ENCODE measurements around the gene GLDN. TPM values are rescaled to one million over a fixed set of nuclear protein-coding genes. Genes with fewer than 3 reads are reported as not detected.

Gene GLDN
- total and polyA plus RNA-seq, 2 experiments from 2014 or later: 0.32 to 1.2 TPM

GRCh38 chr15:51438526-51438925 is 97.1 kb downstream of the GLDN start (continued):
- TF ChIP-seq ZNF462 (CRISPR knock-in tag; IDR thresholded peaks at IDR 0.05) (no peak), CREB1 (CRISPR knock-in tag; IDR thresholded peaks at IDR 0.05; ENCODE audit: low read depth) (no peak), ETS1 (IDR thresholded peaks at IDR 0.05) (no peak)

- ATAC-seq (no peak), DNase-seq (ENCODE audit: low spot score) (no peak)
- Histone ChIP-seq H3K79me2 (replicated peaks; ENCODE audit: insufficient read depth) (no peaks in the 10 kb centered on the region), H3F3A (replicated peaks; ENCODE audit: low read depth) (no peaks in the 10 kb centered on the region), H2AFZ (no peak overlapping the region), H3K36me3 (ENCODE audit: insufficient read depth) (no peaks in the 10 kb centered on the region), H3K9me2 (ENCODE audit: insufficient read depth) (peaks cover 4% of the 10 kb centered on the region; the same call in 1 of the 2 replicates), H4K20me1 (replicated peaks; ENCODE audit: insufficient read depth) (no peaks in the 10 kb centered on the region), H3K4me3 (no peak overlapping the region), H3K27ac (ENCODE audit: low read depth) (no peak overlapping the region), H3K4me1 (ENCODE audit: insufficient read depth) (no peaks in the 10 kb centered on the region), H3K27me3 (ENCODE audit: insufficient read depth) (no peaks in the 10 kb centered on the region), H3K4me2 (no peak overlapping the region)
- H3K4me3 Mint-ChIP-seq: no peak overlapping the region
- H3K4me1 Mint-ChIP-seq: no peaks in the 10 kb centered on the region; the same call in 2 of the 3 replicates
- no peak overlapping the region for H3K27ac Mint-ChIP-seq
- H3K27me3 Mint-ChIP-seq (ENCODE audit: insufficient read depth, low read depth, poor library complexity): no peaks in the 10 kb centered on the region
- H3K9me3 Mint-ChIP-seq: no peaks in the 10 kb centered on the region
- no peaks in the 10 kb centered on the region for H3K36me3 Mint-ChIP-seq (ENCODE audit: low read depth)
- TF ChIP-seq CREB1 (CRISPR knock-in tag; IDR thresholded peaks at IDR 0.05; ENCODE audit: low read depth) (no peak), ETS1 (IDR thresholded peaks at IDR 0.05) (no peak), JUNB (IDR thresholded peaks at IDR 0.05; ENCODE audit: unreplicated experiment) (no peak), STAT1 (IDR thresholded peaks at IDR 0.05; ENCODE audit: unreplicated experiment) (no peak), ZNF462 (CRISPR knock-in tag; IDR thresholded peaks at IDR 0.05) (no peak), EZH2 (IDR thresholded peaks at IDR 0.05; ENCODE audit: low read depth, unreplicated experiment) (no peak)
Observed at GRCh38 chr15:51443282-51443914, 101.9 kb downstream of the GLDN start.

Measured in GM23338 (cell line).